GM19240 (cell line): Measurements from ENCODE around the gene PRKD1.

Source experiments
- DNase-seq: peaks from one replicate; pipeline ENCODE4 v3.0.0; 2011; ENCODE audit warnings: low spot score; ENCODE audit not compliant: insufficient read length

PRKD1 gene

DNA sequence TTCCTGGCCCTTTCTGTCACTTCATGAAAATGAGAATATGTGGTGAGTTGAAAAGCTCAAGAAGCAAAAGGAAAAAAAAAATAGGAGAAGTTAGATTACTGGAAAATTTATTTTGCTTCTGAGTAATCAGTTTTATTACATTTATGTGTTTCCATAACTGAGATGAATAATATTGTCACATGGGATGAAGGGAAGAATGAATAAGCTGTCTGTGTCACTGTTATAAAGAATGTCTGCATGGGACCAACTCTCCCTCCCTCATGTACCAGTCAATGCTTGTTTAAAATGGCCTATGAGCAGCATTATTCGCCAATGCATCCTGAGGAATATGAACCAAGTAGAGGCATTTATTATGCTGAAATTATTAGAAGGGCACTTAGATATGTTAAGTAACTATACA lies 246.3 kb downstream of the PRKD1 start:
- no peak for DNase-seq

DNA sequence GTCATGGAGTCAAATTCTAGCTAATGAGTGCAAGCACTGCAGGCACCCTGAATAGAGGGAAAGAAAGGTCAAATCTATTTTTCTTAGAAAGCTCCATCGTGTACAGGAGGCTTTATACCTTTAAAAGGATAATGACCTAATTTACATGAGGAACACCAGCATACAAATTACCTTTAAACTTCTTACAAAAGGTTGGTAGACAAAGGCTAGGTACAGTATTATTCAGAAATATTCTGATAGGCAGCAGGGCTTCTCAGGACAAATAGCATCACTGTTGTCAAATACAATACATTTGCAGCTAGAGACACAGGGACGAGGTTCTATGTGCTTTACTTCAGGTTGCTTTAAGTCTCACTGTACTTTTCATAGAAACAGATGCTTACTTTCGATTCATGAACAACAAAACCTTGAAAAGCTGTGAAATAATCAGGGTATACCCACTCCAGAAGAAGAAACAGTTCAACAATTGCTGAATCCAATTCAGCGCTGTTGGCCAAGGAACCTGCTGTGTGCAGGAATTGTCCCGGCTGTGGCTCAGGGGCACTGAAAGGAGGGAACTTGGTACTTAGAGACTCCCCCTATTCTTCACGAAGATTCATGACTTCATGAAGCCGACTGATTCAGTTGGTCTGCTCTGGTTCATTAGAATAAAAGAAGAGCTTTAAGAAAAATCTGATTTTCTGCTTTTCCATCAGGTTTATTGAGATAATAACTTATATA lies 252.9 kb downstream of the PRKD1 start:
- DNase-seq = no peak

DNA sequence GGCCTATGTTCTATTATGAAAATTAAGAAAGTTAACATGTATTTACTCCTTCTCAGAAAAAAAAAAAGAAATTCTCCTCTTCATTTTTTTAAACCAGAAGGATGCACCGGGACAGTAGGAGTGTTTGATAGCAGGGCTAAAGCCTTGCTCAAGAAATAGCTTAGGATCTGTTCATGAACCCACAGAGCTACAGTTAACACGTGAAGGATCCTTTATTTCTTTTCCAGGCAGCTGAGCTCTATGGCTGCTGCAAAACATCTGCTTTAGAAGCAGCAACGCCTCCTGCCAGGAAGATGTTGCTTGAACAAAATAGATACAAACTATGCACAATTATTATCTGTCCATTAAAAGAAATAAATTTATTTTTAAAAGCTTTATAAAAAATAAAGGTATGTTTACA lies 254.8 kb downstream of the PRKD1 start:
- DNase-seq = no peak

DNA sequence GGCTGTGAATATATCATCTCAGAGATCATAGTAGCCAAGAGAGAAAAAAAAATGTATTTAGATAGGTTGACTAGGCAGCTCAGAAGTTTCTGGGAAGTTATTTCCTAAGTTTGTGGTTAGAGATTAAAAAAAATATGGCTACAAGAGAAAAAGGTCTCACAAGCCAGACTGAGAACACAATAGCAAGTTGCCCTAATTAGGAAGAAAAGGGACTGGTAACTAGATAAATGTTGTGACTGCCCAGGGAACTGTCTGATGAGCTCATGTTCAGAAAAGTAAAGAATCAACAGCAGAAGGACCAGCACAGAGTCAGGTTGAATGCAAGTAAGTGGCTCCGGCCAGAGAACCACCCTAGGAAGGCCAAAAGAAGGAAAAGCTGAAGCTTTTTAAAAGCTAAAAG lies 256.6 kb downstream of the PRKD1 start:
- DNase-seq = no peak

DNA sequence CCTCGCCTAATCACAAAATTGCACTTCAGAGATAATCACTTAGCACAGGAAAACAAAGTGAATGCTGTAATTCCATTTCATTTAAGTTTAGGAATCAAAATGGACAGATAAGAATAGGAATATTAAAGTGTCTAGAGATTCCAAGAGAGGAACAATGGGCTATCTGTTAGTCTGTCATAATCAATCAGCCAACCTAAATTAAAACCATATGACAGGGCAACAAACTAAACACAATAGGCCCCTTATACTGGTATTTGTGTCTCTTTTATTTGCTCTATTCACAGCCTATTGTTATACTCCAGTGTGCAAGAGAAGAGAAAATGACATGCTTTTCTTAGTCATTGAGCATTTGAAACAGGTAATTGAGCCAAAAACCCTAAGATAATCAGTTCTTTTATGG lies 259.4 kb downstream of the PRKD1 start:
- no peak for DNase-seq

DNA sequence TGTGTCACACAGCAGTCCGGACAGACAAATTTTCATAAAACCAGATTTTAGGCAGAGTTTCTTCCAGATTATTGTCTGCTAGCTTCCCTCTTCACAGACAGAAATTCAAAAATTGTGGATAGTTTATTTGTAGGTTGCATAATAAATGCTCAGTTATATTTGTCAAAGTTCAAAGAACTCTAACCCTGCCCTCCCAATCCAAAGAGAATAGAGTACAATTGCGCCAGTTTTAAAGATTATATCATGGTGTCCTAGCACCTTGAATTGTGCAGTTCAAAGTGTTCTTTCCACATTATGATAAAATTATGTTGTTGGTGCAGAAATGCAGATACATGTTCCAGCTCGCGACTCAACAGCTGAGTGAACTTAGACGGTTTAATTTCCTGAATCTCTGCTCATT lies 263.1 kb downstream of the PRKD1 start:
- DNase-seq = no peak

DNA sequence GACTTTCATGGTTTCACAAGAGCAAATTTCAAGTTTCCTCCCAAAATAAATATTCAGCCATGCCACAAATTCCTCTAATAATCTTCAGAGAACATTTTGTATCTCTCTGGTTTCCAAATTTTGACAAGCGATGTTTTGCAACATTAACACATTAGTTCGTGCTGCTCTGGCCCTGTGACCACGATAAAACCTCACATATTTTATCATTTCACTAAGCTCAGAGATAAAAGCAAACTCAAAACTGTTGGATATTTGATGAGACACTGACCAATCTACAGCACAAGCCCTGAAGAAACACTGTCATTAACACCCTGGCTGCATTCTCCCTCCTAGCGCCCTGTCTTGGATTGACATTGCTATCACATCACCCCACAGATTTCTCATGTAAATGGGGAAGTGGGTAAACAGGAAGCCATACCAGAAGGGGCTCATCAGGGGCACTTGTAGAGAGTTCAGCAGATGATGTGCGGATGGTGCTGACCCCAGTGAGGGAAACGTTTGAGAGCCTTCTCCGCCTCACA lies 264.3 kb downstream of the PRKD1 start:
- no peak for DNase-seq

DNA sequence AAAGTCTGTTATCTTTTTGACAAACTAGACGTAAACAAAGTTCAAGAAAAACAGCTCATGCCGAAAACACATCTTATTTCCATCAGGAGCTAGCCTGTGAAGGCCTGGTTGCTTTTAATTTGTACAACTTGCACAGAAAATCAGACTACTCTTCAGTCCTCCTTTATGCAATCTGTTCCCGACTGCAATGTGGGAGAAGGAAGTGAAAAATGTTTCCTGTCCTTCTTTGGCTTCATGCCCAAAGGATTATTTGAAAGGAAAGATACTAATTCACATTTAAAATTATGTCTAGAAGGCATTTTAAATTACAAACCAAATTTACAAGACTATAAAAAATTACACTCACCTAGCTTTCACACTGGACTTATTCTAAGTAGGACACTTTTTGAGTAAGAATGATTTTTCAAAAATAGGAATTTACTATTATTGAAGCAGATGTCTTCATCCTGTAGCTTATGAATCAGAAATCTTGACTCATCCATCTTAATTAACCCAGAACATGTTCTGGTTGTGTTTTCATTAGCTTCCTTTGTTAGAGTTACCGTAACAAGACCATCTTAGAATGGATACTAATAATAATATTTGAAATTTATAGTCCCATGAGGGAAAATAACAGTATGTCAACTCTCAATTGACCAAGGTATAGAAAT lies 272.6 kb downstream of the PRKD1 start:
- no peak for DNase-seq

DNA sequence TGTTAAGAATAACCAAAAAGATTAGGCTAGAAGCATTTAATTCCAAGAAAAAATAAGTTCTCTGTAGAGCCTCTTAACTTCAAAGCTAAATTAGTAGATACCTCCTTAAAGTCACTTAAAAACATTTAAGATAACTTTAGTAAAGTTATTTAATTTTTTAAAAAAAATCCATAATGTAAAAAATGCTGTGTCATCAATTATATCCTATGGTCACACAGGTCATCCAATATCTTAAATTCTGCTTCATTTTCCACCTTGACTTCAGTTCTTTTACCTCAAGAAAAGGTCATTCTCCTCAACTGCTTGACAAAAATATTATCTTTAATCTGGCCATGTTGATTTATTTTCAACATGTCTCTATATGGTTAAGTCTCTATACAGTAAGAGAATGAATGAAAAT lies 274.3 kb downstream of the PRKD1 start:
- DNase-seq = no peak

DNA sequence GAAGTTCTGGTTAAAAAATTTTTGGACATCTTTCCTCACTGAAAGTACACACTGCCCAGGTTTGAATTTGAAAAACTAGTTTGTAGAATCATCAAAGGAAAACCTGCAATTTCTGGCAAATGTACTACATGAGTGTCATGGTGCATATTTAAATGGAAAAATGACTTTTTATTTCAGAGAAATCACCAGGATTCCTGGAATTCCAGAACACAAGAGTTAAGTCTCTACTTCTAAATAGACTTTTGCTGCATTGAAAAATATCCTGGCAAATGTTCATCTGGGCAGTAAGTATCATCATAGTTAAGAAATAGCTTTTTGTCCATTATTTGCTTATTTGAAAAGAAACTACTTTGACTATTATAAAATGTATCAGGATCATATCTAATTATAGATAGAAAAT lies 275.1 kb downstream of the PRKD1 start:
- no peak for DNase-seq

DNA sequence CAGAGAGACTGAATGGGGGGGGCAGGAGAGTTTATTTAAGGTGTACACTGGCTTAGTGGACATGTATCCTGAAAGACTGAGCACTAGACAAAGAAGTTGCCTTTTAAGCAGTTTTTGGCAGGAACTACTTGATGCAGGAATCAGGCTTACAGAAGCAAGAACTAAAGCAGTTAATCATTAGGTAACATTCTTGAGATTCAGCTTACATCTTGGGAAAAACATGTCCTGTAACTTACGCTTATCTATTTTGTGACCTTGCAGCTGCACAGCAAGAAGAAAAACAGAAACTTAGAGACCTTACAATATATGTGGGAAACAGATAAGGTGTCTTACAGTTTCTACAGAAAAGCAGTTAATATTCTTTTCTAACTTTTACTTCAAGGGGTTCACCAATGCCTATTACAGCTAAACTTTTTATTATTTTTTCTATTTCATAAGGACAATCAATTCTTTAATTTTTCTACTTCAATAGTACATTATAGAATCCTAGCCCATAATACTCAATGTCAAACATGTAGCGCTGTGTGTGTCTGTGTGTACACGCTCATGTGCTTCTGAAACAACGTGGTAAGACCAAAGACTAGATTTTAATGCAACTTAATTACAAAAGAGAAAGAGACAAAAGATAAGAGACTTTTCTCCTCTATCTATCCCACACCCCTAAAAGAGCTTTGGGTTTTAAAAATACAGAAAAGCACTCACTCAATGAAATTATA lies 276.9 kb downstream of the PRKD1 start:
- no peak for DNase-seq

DNA sequence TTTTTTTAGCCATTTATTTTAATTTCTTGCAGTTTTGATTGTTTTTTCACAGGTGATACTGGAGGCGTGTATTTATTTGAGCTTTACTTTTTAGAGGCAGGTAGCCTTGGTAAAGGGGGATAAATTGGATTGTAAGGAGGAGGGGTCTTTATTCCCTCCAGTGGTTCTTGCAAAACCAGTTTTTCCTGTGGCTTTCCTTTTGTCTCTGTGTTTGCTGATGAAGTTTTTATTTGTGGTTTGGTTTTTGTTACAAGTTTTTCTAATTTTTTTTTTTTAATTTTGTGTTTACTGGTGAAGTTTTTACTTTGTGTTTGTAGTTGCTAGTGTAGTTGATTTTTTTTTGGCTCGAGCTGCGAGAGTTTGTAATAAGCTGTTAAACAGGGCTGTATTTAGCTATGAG lies 278.5 kb downstream of the PRKD1 start:
- DNase-seq = no peak

DNA sequence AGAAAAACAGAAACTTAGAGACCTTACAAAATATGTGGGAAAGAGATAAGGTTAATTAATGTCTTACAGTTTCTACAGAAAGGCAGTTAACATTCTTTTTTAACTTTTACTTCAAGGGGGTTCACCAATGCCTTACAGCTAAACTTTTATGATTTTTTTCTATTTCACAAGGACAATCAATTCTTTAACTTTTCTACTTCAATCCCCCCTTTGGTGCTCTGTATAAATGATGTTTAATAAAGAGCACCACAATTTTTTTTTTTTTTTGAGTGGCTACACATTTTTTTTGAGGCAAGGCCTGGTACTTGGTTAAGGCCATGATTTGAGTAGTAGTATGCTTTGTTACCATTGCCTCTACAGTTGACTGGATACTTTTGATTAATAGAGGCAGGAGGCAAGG lies 279.6 kb downstream of the PRKD1 start:
- no peak for DNase-seq

DNA sequence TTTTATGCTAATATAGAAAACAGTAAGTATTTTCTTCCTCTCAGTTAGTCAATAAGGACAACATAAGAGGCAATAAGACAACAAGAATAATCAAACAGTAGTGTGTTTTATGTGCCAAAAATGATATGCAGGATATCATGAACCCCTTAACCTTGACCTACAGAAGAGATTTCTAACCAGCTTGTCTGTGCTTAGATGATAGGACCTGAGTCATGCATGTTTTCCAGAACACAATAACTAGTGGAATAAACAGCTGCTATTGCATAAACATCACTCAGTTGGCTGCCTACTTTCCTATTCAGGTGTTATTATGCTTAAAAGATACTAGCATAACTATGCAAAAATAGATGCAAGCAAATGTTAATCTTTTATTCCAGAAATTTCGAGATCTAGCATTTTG lies 282.5 kb downstream of the PRKD1 start:
- no peak for DNase-seq

DNA sequence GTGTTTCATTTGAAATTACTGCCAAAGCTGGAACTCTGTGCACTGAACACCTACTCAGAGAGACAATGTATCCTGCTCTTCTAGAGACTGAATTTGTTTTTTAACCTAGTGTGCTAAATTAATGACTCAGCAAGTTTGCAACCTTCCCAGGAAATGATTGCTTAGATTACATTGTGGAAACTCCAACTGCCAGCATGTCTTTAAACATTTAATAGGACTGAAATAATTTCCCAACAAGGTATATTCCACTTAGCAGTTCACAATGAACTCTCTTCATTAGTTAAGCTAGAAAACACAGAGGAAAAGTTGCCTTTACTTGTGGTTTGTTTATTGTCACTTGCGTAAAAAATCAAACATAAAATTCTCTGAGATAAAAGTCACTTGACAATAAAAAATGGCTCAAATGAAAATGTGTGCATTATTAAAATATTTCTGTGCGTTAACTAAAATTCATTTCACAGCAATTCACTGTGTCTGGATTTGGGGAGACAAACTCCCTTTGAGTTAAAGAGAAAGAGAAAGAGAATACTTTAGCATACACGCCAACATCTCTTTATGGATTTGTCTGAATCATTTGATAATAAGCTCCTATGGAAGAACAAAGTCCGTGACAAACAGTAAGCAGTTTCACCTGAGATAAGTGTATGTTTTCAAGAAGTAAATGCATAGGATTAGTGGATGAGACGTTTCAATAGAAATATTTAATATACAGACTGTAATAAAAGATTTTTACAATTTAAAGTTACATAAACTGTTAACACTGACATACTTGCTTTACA lies 284.0 kb downstream of the PRKD1 start:
- no peak for DNase-seq

DNA sequence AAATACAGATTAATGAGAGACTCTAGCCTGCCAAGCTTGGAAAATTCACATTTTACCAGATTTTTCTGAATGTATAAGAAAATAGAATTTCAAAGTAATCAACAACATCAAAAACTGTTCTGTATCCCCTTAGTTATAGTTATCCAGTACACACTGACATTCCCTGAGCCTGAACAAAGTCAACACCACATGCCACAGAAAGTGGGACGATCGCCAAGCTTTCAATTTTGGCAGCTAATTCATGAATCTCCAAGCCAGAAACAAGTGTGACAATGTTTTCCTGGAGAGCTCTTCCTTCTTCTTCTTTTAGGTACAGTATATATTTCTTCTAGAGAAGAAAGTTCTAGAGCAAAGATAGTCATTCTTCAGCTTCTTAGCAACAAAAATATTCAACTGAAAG lies 290.2 kb downstream of the PRKD1 start:
- no peak for DNase-seq

DNA sequence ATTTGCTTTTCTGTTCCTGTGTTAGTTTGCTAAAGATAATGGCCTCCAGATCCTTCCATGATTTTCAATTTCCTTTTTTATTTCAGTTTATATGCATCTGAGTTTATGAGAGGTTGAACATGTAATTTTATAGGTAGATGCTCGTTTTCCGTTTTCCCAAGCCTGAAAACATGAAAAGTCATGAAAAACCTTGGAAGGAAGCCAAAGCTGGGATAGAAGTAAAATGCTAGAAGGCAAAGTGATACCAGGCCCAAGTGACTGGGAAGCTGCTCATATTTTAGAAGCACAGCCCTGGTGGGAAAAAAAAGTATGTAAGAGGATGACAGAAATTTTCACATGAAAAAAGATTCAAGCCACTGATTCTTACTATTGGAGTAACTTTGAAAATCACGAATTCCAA lies 290.8 kb downstream of the PRKD1 start:
- no peak for DNase-seq

DNA sequence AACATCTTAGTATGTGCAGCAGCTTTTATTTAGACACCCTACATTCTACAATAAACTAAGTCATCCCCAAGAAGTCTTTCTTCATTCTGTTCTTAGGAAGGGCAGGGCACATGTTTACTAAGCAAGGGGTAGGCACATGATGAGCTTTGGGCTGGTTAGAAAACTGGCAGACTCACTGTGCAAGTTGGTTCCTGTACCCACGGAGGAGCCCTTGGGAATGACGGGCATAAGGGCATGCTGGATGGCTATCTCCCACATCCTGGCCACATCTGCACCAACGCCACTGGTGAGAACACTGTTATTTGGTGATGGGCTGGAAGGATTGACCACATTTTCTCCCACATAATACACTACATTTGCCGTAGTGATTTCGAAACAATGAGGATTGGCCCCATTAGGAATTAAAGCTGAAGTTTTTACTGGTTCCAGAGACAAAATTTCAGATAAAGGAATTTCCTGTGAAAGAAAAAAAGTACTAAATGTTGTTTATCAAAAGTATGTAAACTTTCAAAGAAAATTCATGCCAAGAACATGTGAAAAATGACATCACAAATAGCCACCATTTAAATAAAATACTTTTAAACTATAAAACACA lies 297.0 kb downstream of the PRKD1 start:
- no peak for DNase-seq

DNA sequence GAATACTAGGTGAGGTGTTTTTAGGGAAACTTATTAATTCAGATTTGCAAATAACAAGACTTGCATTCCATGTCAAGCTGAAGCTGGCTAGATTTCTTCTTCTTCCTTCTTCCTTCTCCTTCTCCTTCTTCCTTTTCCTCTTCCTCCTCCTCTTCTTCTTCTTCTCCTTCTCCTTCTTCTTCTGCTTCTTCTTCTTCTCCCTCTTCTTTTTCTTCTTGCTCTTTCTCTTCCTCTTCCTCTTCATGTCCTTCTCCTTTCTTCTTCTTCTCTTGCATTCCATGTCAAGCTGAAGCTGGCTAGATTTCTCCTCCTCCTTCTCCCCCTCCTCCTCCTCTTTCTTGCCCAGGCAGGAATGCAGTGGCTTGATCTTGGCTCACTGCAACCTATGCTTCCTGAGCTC lies 297.8 kb downstream of the PRKD1 start:
- no peak for DNase-seq

DNA sequence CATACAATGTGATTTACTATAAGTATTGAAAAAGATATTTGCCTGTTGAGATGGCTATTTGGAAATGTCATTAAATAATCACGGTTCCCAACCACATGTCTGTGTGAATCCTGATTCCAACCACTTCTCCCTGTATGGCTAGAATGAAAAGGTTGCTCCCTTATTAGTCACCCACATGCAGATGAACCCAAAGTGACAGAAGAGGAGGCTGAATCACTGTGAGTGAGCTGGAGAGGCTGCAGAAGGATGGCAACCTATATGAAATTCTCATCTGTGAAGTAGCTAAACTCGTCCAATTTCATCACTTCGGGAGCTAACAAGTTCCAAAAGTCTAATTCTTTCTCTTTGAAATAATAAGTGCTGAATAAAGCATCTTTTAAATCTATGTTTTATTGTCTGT lies 300.5 kb downstream of the PRKD1 start:
- no peak for DNase-seq

DNA sequence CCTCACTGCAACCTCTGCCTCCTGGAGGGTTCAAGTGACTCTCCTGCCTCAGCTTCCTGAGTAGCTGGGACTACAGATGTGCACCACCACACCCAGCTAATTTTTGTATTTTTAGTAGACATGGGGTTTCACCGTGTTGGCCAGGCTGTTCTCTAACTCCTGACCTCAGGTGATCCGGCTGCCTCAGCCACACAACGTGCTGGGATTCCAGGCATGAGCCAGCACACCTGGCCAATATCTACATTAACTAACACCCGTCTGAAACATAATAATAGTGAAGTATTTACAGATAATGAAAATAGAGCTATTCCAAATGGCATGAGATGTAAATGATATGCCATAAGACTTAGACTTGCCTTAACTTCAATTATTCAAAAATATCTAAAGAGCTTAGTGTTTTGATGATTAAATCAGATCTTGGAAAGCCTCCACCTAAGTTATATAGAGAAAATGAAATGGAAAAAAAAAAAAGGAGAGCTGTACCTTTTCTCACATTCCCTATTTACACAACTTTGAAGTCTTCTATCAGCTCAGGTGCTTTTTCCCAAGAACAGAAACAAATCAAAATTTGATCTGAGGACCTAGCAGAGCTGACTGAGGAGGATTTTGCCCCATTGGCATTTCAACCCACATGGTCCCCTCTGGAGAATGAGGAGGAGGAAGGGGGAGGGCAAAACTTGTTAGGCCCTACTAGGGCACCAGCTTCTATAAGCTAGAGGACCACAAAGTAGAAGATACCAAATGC lies 309.2 kb downstream of the PRKD1 start:
- DNase-seq = no peak
